GM19397 (cell line): ENCODE data around the gene LRBA.
"Not testable (repeated sequence)": the region's sequence is repeated elsewhere in the genome, so short reads cannot be mapped to it uniquely, and the experiment has no call there.

Source experiments
- ATAC-seq: cut with Tn5 transposase; IDR thresholded peaks from one replicate; pipeline ENCODE4 v1.9.1; 2021; ENCODE audit warnings: mild to moderate bottlenecking, moderate library complexity; ENCODE audit not compliant: unreplicated experiment

LRBA gene

DNA sequence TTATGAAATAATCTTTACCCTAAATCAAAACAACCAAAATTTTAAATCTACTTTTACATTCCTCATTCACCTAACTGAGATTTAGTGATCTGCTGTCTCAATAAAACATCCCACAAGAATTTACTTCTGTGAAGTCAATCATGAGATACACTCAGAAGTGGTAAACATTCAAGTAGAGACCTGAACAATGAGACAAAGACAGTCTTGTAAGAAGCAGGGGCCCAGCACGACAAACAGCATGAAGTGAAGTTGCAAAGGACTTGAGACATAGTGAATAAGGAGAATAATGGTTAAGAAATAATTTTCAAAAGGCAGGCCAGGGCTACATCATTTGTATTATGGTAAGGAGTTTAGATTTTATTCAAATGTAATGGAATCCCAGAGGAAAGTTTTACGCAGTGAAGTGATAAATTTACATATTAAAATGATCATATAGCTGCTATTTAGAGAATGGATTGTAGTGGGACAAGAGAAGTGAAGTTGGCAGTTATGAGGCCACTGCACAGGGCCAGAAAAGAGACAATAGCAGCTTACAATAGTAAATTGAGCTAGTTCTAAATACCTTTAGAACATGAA is 331.2 kb downstream of the LRBA start:
- no peak for ATAC-seq

DNA sequence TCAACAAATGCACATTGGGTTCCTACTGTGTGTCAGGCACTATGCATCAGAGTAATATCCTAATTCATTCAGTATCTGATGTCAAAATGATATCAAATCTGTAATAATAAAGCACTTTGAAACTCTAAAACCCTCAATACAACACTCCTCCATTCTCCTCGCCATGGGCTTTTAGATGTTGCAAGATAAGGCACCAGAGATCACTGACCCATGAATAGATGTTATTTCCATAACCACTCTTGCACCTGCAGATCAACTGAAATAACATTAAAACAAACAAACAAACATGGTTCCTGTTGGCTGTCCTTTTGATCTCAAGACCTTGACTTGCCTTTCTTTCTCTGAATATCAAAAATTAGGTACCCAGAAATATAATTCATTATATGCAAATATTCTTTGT is 333.0 kb downstream of the LRBA start:
- ATAC-seq, result no peak

- ATAC-seq, result no peak
Measured at GRCh38 chr4:150681063-150681462, 334.0 kb downstream of the LRBA start.

DNA sequence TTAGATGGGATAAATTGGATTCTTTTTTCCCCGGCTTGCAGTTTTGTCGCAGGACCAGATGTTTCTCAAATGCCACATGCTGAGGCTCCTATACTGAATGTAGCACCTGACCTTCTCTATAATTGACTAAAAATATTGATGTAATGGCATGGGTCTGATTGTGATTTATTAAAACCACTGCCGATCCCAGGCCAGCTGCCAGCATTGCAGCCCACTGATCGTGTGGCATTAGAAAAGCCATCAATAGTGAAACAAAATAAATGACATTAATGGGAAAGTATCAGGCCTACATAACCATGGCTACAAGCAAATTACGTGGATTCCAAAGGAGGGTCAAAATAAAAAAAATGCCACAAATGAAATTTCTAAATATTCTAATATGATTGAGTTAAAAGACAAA is 334.4 kb downstream of the LRBA start:
- no peak for ATAC-seq

GRCh38 chr4:150679765-150680343 is 335.2 kb downstream of the LRBA start:
- no peak for ATAC-seq

DNA sequence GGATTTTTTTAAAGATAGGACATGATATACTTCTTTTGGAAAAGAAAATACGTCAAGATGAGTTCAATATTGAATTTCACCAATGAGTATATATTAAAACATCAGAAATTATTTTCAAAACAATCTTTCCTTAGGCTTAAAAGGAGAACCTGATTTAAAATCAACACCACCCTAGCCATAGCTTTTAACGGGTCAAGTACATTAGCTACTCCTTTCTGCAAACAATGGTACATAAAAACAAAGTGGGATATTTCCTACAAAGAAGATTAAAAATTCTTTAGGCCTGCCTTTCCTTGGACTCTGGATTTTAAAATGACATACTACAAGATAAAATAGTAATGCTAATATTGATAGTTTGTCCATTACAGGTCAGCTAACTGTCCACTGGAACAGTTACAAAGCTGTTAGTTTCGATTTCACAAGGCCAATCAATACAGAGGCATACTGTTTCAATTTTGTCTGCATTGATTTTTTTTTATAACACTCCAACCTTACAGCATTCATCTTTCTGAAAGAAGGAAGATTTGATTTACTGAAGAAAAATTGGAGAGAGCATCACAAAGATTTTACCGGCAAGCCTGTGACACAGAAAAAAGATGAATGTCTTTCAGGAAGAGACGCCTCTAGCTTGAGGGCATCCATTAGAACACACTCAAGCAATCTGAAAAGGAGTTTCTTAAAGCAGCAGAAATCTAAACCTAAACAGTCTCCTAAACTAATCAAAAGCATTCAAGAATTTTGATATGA is 335.9 kb downstream of the LRBA start:
- no peak for ATAC-seq

GRCh38 chr4:150673793-150674192 is 341.3 kb downstream of the LRBA start:
- ATAC-seq, result no peak

GRCh38 chr4:150668824-150669223 is 346.3 kb downstream of the LRBA start:
- ATAC-seq, result no peak

- ATAC-seq, result no peak
Measured at GRCh38 chr4:150664935-150665334, 350.1 kb downstream of the LRBA start.

- no peak for ATAC-seq
Measured at GRCh38 chr4:150662686-150663085, 352.4 kb downstream of the LRBA start.

- ATAC-seq, result not testable (repeated sequence)
Measured at GRCh38 chr4:150661551-150661950, 353.5 kb downstream of the LRBA start.

- ATAC-seq, result not testable (repeated sequence)
Measured at GRCh38 chr4:150658258-150658657, 356.8 kb downstream of the LRBA start.

DNA sequence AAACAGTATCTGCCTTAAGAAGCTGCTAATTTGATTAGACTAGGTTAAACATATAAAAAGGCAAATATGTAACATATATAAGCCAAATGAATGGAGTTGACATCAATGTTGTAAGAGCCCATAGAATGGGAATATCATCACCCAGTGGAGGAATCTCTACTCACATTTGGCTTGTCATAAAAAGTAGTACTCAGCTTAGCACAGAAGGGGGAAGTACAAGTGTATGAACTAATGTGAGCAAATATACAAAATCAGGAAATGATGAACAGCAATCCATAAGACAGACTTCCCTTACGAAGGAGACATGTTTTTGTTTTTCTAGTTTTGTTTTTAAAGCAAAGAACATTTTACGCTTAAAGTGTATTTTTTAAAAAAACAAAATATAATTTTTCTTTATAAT is 358.2 kb downstream of the LRBA start:
- ATAC-seq, result no peak

DNA sequence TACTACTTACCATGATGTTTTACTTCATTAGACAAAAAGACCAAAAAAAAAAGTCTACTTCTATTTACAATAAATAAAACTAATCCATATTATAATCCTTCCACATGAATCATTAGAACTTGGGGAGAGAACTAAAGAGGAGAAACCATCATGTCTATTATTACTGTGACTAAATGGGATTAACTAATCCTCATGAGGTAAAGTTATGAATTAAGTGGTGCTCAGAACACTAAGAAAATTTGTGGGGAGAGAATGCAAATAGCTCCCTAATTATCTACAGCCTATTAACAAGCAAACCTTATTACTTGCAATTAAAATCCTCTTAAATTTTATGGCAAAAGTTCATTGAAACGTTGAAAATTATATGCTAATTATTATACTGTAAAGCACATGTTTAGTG is 364.3 kb downstream of the LRBA start:
- no peak for ATAC-seq

DNA sequence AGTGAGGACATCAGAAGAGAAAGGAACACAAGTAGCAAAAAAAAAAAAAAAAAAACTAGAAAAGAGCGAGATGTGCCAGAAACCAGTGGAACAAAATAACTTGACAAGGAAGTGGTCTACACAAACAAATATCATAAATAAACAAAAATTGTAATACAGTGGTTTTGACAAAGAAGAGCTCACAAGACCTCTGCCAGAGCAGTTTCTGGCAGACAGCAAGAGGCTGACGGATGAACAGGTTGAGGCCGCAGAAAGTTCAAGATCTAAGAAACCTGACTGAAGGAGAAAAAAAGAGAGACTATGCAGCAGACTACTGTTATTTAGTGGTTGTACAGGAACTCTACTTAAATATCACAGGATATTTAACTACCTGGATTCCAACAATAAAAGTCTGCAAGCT is 367.0 kb downstream of the LRBA start:
- no peak for ATAC-seq

DNA sequence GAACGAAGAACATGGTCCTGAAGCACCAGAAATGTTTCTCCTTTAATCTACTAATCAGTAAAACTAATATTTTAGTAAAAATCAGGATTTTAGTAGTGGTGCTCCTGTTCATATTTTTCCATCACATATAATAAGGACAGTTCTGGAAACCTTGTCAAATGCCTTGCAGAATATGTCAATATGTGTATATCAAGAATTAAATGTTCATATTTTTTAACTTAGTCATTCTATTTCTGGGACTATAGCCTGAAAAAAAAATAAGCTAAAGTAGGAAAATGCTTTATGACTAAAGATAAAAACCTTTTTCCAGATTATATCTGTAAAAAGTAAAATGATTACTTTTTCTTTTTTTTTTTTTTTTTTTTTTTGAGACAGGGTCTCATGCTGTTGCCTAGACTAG is 368.1 kb downstream of the LRBA start:
- ATAC-seq, result no peak

DNA sequence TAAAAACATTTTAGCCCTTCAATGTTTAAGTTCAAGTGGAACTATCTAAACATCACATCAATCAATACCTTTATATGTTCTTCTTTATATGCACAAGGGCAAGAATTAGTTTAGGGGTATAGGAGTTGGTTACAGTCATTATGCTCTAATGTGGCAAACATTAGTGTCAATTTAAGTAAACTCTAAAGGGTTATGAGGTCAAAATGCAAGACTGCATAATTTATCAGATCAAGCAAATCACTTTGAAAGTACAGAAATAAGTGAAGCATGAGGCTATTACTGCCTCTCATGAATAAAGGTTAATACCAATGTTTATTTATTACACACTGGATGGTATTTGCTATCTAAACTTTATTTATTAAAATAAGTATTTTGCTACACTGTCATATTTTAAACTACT is 373.5 kb downstream of the LRBA start:
- no peak for ATAC-seq

GRCh38 chr4:150632639-150633038 is 382.4 kb downstream of the LRBA start:
- no peak for ATAC-seq

DNA sequence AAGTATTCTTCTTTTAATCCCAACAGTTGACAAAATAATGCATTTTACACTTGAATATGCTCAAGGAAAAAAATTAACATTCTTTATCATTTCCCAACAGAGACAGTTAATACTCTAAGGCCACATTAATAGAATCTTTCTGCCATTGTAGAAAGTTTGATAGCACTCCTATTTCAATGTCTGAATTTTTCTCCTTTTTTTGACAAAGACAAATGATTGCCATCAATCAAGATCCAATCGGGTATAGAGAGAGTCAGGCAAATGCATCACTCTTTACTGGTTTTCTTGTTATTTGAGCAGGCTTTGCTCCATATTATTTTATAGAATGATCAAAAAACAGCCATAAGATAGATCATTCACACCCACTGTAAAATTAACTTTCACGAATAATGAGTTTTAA is 387.0 kb downstream of the LRBA start:
- ATAC-seq, result no peak

DNA sequence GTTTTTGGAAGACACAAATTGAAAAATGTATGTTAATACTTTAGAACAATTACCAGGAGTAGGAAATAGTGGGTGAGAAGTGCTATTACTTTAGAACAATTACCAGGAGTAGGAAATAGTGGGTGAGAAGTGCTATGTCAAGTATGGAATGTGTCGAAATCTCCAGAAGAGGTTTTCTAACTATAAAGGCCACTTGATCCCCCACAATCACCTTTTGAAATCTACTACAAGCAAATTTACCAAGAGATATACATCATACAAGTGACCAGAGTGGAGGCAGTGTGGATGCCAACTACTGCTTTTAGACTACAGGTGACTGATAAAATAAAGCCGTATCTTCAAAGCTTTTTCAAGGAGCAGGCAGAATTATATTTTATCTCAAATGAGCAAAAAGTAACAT is 390.1 kb downstream of the LRBA start:
- ATAC-seq, result no peak

DNA sequence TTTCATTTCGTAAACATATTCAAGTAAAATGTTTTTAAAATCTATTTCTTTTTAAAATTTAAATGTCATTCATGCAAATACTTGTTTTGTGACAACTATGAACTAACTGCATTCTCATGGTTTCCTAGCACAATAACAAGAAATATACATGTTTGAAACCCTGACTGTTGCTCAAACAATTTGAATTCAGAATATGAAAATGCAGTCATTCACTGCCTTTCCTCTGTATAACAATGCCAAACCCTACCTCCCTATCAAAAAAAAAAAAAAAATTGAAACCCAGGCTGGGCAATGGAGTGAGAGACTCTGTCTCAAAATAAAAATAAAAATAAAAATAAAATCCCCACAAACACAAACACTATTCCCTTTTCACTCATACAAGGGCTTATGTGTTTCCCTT is 391.0 kb downstream of the LRBA start:
- no peak for ATAC-seq

- ATAC-seq, result no peak
Measured at GRCh38 chr4:150619042-150619441, 396.0 kb downstream of the LRBA start.

GRCh38 chr4:150609131-150609530 is 406.0 kb downstream of the LRBA start:
- no peak for ATAC-seq
